Activated CD8-positive, alpha-beta memory T cell treated with anti-CD3 and anti-CD28 coated beads, Interleukin-2, amount 50 U/mL, for 4 hours (primary cell): ENCODE results near the gene NCAM2.

Experiments
- DNase-seq: peaks from one replicate; pipeline ENCODE4 v3.0.0-alpha.2; 2020

Gene NCAM2

DNA sequence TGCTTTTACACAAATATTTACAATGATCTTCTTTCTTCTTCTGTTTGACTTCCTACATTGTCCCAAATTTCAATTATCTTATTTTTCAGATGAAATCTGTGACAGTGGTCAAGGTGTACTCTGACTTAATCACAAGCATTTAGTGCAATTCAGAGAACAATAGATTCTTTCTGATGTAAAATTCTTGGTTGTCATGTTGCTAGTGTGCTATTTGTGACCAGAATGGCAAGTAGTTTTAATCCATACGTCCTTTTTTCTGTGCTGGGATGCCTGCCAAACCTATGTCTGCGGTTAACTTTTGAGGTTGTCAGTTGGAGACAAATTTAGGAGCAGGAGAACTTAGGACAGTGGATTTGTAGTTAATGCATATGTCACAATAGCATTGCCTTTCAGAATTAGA is 31.0 kb downstream of the NCAM2 start:
- DNase-seq, result no peak

DNA sequence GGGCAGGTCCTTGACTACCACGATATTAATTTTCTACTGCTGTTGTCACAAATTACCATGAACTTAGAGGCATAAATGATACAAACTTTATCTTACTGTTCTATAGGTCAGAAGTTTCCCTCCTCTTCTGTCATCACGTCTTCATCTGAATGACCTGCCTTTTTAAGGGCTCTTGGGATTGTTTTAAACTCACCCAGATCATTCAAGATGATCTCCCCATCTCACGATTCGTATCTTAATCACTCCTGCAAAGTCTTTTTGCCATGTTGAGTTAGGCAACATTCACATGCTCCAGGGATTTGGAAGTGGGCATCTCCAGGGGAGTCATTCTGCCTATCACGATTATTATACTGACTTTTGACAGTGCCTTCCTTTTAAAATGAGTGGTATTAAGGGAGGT is 32.1 kb downstream of the NCAM2 start:
- no peak for DNase-seq

DNA sequence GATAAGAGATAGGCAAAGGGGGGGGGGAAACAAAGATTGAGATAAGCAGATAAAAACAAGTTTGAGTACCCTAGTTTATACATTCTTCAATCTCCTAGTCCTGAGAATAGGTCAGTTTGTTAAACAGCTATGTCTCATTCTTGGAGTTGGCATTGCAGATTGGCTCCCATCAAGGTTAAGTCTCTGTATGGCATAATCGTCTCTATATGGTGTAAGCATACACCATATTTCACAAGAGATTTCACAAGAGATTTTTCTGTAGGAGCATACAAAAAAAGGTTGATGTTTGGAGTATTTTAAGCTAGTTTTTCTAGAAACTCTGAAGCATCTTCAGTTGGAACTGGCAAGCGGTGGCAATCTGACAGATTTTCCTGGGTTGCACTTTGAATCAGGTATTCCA is 35.8 kb downstream of the NCAM2 start:
- no peak for DNase-seq

DNA sequence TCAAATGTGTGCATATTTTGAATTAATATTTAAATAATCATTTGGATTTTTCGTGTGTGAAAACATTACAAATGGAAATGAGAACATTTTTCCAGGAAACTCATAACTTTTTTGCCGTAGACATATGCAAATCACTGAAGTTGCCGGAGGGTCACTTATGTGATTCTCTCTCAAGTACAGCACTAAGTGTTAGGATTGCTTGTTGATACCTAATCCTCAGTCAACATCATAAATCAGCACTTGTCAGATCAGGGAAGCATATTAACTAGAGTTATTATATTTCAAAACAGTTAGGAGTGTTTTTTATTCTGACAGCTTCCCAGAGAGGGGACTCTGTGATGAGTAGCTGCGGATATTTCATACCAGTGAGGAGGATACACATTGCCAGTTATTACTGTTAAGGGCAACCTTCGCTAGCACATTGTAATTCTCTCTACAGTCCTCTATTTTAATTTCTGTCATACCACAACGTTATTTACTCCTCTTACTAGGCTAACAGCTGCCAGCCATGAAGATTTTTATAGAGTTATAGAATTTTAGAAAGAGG is 41.5 kb downstream of the NCAM2 start:
- no peak for DNase-seq

DNA sequence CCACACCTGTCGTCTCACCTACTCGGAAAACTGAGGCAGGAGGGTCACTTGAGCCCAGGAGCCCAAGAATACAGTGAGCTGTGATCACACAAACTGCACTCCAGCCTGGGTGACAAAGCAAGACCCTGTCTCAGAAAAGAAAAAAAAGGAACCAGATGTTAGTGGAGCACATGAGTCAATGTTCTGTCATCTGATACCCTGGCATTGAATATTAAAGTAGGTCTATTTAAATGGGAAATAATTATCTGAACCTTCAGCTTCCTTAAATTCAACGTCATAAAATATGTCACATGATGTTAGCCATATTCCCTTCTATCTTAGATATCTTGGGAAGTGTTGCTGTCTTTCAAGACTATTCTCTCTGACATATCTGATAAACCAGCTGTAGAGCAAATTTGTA is 47.3 kb downstream of the NCAM2 start:
- no peak for DNase-seq

DNA sequence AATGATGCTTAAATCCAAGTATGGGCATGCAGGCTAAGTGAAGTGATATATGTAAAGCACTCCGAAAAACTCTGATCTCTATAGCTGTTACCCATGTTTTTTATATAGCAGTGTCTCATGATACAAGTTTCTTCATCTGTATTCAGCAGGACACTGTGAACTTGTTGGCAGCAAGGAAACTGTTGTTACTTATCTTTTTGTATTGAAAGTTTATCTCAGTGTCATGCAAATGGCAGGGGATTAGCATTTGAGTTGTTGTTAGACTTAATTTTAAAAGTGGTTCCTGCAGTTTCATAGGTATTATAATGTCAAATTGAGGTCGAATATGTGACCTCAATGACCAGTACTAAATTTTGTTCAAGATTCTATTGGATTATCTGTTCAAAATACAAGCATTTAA is 47.9 kb downstream of the NCAM2 start:
- DNase-seq, result no peak

DNA sequence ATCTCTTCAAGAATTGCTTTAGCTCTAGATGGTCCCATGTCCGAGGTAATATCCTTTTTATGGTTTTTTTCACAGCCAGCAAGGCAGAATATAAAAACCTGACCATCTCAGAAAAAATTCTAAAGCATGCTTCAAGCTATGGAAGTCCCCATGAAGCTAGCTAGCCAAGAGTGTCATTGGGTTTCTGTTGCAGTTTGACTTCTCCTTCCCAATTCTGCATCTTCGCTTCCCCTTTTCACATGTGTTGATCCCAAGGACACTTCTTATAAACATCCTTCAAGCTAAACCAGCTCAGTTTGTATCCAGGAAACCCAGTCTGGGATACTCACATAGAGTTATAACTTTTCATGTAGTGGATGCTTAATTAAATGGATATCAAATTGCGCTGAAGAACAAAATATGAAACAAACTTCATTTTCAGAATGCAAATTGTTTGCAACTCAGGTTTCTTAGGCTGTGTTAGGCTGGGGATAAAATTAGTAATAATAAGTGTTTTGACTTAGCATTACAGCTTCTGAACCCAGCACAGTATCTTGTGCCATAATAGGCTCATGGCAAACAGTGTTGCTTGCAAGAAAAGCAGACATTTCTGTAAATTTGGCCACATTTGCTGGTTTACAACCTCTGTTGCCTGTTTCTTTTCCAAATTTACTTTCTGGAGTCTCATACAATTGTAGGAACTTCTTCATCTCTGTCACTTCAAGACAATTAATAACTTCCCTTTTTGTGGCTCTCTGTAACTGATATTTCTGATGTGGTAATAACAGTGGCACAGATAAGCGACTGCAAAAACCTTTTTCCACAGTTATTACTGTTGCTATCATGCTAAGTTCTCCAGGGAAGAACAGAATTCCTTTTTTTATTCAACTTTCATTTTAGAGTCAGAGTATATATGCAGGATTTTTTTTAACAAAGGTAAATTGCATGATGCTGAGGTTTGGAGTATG is 53.2 kb downstream of the NCAM2 start:
- DNase-seq, result no peak

DNA sequence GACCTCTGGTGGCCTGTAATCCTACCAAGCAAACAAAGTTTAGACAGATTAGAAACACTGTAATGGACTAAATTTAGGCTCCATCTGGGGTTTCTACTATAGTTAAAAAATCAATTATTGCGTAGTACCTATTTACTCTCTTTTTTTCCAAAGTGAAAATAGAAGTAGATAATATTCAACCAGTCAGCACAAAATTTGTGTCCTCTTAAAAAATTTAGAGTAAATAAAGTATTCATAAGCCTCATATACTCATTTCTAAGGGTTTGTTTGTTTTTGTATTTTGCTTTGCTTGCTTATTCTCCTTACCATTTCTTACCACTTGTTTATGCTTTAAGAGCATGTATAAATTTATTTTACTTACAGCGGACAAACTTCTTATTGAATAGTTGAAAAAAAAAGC is 54.5 kb downstream of the NCAM2 start:
- DNase-seq, result no peak

DNA sequence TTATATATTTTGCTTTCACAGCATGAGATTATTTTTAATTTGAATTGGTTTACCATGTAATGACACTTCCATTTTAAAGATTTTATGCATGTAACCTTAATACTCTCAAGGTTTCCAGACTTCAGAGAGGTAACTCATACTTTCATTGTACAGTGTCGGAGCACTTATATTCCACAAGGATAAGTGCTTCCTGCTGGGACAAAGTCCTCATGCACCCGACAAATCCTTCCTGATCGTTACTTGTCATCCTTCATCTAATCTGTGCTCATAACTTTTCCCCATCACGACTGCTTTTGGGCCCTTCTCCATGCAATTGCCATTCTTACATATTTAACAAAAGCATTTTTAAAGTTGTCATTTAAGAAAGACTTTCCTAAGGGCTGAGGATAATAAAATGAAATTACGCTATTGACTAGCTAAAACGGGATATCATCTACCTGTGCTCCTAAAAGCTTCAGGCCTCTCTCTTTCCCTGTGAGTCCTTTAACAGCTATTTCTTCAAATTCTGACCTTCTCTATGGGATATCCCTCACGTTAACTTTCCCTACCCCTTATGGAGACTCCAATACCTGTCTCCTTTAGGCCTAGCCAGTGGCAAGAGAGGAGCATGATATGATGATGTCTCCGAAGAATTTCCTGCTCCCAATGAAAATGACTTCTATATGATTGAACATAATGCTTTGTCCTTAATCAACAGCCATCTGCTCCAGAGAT is 59.3 kb downstream of the NCAM2 start:
- DNase-seq, result no peak

DNA sequence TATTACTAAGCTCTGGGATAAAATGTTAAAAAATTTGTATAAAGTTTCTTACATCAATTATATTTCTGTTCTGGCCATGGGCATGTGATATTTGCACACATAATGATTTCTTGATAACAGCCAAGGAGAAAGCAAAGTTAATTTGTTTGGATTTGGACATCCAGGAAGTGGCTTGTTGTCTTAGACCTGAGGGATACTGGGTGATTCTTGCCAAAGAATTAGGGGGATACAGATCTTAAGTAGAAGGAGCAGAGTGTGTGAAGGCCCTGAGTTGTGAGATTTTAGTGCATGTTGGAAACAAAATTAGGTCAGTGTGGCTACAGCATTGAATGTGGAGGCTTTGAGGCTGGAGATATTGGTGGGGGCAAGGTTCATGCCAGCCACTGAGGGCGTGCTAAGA is 65.6 kb downstream of the NCAM2 start:
- DNase-seq, result no peak

DNA sequence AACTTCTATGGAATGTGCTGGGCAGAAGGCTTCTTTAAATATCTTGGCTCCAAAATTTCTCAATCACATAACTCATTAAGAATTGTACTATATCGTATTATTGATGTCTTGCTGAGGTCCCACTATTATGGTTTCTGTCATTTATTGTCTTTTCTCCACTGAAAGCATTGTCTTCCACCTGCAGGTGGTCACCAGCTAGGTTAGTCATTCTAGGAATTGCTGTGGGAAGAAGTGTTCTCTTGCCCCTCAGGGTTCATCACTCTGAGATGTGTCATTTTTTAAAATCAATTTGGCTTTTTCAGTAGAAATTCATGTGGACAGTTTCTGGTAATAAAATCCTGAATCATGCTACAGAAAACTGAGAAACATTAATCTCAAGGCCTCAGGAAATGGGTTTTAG is 66.1 kb downstream of the NCAM2 start:
- DNase-seq, result no peak

DNA sequence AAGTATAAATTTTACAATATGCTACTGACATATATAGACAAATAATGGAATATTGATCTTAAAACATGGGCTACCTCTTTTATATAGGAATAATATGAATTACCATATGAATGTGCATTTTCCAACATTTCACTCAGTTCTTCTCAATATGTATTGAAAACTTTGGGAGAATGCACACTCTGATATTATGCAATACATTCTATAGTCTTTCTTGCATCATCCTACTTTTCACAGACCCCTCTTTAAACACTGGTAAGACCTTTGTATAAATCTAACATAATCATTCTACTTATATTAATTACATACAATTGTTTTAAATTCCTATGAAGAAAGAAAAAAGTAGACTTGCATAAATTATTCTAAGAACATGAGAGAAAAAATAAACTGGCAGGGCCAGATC is 69.2 kb downstream of the NCAM2 start:
- DNase-seq, result no peak

DNA sequence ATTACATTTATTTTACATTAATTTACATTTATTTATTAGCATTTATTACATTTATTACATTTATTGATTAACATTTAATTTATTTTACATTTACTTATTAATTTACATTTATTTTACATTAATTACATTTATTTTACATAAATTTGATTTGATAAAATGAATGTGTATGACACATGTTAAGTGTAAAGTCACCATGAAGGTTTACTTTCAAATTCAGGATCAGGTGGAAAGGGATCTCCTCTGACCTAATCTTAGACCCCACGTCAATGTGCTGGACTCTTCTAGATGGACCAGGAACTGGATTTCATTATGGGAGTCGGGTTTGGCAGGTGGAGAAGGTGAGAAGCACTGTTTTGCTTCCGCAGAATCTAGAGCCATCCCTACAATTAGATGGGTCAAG is 76.1 kb downstream of the NCAM2 start:
- no peak for DNase-seq

DNA sequence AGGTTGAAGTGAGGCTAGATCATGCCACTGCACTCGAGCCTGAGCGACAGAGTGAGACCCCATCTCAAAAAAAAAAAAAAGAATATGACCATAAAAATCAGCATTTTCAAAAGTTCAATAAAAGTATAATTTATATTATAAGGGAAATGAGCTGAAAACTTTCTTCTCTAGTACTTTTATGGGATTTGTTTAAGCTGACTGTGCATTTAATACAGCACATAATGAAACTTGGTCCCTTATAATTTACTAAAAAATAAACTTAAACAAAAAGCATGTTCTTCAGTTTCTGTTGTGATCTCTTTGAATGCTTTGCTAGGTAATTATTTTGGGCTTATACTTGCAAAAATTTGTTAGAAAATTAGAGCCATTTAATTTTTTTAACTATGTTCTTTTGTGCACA is 77.8 kb downstream of the NCAM2 start:
- DNase-seq, result no peak

DNA sequence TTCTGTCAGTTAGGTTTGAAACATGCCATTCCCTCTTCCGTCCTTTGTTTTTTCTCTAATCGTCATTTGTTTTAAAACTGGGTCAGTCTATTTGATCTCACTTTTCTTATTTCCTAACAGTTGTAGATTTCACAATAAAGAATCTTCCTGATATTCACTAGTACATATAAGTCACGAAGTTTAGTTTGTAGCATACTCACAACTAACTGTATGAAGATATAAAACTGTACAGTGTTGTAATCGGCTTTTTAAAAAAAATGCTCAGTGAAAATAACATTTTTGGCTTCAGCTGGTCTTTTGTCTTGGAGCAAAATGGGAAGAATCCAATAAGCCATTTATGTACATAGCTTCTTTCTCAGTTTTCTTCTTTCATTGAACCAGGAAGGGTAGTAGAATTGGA is 78.3 kb downstream of the NCAM2 start:
- DNase-seq, result no peak

DNA sequence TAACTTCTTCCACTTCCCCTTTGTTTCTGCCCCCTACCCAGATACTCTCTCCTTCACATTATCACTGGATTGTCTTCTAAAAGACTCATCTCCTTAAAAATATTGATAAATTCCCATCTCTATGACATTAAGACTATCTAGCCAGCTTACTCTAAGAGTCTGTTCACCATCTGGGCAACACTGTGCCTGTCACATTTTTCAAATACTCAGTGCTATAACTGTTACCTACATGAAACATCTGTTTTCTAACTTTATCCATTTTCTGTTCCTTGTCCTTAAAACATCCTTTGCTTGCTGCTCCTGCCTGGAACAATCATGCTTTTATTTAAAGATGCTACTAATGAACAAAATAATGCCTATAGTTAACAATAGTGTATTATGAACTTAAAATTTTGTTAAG is 81.4 kb downstream of the NCAM2 start:
- no peak for DNase-seq

DNA sequence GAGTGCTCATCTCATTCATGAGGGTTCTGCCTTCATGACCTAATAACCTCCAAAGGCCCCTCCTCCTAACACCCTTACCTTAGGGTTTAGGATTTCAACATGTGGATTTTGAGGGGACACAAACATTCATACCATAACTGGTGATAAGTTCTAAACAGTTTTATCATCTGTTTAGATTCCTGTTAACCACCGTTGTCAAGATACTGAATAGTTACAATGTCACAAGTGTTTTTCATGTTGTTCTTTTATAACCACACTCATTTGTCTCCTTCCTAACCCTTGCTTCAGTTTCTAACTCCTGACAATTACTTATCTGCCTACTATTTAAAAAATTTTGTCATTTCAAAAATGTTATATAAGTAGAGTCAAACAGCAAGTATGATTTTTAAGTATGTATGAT is 86.0 kb downstream of the NCAM2 start:
- no peak for DNase-seq

DNA sequence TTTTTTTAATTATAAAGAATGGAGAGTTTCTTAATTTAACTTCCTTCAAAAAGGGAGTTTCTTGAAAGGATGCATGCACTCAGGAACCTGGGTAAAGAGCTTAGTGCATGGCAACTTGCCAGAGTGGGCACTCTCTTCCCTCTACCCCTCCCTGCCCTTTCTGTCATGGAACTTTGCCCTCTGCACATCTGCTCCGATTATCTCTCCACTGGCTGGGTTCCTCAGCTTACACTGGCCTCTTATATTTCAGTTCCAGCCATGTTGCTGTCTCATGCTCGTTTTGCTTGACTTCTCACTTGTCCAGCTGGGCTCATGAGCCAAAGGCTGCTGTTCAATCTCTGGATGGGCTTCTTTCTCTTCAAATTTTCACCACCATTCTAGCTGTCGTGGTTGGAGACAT is 87.0 kb downstream of the NCAM2 start:
- DNase-seq, result no peak

DNA sequence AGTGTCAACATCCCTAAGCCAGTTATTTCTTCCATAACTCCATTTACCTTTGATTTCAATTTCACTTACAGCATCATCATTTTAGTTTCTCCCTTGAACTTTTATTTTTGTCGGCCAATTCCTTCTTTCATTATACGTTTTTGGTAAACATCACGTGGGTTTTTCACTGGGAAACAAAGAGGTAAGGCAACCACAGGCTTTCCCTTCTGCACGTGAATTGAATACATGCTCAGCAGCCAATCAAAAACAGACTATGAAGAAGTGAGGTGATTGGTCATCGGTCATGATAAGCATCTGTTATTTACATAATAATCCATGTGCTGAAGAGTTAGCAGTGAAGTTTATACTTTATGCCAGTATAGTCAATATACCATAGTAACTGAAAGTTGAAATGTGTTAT is 98.7 kb downstream of the NCAM2 start:
- no peak for DNase-seq

DNA sequence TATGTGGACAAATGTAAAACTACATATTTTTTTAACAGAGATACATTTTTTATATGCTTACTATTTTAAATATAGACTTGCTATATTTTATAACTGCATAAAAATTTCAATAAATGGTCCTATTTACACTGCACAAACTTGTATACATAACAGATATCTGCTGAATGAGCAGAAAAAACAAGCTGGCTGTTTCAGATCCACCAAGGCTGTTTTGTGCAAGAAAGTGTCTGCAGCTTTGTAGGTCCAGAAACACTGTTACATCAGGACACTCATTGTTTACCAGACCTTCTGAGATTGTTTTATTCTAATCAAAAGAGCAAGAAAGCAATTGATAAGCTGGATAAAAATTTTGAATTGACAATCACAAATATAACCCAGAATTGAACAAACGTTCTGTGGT is 99.3 kb downstream of the NCAM2 start:
- DNase-seq, result no peak

DNA sequence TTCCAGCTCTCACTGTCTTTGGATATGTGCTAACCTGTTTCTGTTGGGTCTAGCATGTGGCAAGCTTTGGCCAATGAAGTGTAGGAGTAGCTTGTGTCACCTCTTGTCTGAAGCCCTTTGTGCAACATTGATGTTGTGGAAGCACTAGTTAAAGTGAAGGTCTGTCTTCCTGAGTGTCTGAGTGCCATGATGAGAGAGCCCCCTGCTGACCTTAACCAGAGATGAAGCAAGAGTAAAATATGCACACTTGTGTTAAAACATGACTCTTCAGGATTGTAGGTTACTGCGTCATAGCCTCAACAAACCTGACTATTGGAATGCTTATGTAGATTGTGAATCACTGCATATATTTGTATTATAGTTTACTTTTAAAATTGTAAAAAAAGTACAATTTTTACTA is 103.7 kb downstream of the NCAM2 start:
- no peak for DNase-seq

DNA sequence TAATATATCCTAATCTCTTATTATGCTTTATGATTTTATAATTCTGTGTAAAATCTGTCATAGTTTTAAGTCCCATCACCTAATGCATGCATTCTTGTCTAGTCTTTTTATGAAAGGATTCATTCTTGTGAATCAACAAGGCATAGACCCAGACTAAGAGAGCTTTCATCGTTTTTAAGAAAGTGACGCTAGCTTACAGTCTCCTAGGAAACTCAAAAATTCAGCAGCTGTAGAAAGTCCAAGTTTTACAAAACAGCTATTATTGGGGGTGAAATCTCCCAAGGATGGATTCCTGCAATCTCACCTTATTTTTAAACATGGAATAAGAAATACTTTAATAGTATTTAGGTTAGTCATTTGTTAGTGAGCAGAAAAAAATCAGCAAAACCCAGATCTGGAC is 104.7 kb downstream of the NCAM2 start:
- DNase-seq, result no peak

DNA sequence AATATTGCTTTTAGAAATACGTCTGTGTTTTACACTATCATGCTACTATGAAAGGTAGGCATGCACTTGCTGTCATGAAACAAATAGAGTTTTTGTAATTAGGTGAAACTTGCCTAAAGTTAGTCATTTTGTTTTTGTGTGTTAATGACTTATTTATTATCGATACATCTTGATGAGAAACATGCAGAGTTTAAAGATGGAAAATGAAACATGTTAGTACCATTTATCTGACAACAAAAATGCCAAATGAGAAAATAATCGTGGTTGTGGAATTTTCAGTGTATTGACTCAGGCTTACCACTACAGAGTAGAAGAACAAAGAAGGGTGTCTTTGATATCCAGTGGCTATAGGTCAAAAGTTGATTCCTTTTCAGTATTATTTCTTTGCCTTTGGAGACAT is 105.5 kb downstream of the NCAM2 start:
- DNase-seq, result no peak

DNA sequence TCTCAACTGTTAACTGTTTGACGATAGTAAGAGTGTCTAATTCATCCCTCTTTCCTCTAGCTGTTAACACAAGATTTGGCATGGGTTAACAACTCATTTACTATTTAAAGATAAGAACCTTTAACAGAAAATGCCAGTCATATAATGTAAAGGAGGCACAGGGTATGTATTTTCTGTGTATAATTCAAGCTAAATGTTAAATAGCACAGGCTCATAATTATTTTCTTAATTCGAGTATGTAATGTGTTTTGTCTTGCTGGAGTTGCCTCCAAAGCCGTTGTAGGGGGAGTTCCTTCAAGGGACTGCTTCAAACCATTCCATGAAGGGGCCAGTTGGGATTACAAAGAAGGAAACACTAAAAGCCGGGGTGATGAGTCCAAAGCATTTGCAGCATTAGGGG is 111.5 kb downstream of the NCAM2 start:
- no peak for DNase-seq
